Urothelium cell line (cell line): ENCODE results near the gene AGAP1.
A peak's percentile ranks its signal among the peaks of the same experiment; 100 is the strongest.

Experiments
- DNase-seq: peaks from one replicate; pipeline ENCODE4 v3.0.0; 2011; ENCODE audit warnings: low spot score, mixed read lengths
- FAIRE-seq: peaks from 2 replicates; lab custom pipeline; 2011; peaks lifted over from hg19 to GRCh38; lab: Jason Lieb, UNC

Gene AGAP1

DNA sequence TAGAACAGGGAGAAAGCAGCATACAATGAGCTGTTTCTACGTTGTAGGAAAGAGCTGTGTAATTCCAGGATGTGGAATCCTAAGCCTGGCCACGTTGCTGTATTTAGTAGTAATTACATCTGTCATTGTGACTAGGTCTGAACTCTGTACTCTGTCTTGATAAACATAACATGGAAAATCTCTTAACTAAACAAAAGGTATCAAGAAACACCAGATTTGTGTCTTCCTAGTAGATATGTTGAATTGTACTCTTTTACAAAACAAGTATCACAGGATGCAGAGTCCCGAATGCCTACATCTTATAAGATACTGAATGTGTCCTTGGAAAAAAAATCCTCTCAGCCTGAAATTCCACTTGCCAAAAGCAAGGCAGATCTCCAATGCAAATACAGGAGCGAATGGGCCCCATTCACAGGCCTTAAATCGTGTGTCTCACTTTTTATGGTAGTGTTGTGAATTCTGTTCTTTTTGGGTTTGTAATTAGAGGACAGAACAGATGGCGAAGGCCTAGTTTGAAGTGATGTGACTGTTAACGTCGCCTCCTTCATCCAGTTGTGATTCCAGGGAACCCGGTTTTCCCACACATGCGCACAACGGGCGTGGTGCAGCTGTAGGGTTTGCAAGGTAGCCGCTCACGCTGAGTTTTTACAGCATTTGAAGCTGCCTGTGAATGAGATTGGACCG, 427.8 kb downstream of the AGAP1 start:
- DNase-seq = no peak

DNA sequence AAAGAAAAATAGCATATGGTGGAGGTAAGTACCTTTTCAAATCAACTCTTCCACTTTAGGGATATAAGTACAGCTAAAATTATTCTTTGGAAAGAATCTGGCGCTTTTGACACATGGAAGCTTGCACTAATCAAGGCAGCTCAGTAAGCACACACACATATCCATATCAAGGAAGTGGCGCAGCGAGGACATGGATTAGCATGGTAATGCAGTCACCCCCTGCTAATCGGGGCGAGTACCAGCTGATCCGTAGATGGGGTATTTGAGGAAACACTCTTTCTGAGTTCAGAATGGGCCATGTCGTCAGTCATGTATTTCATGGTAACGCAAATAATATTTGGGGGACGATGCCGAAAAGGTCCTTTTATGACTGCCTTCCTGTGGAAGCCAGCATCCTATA, 429.0 kb downstream of the AGAP1 start:
- DNase-seq (no peak), FAIRE-seq (no peak)

More for the DNA sequence above, 427.8 kb downstream of the AGAP1 start:
- no peak for FAIRE-seq

DNA sequence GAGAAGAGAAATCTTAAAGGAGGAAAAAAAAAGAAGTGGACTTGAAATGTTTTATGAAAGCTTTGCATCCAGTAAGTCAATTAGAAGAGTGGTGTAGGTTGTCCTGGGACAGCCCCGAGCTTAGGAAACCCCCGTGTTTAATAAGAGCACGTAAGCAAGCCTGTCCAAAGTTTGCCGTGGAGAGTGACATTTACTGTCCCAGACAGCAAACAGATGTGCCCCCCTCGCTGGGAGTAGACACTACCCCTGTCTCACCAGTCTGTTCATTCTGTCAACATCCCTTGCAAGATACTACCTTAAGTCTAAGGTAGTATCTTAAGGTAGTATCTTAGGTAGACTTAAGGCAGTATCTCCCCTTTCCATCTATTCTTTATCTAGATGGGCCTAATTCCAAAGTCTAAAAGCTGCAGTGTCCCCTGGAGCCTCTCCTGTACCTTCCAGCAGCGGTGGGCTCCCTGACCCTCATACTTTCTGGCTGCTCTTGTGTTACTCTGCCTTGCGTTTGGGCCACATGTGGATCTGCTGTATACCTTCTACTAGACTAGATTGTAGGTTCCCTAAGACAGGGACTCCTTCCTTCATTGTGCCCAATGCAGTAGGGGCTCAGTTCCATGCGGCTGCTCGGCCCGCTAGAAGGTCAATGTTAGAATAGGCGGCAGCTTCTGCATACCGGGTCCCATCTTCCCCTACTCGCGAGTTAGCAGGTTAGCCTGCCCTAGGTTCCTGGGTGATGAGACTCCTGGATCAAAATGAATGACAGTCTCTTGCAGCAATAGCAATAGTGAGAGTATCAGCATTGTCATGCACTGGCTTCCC, 430.2 kb downstream of the AGAP1 start:
- FAIRE-seq (no peak), DNase-seq (no peak)

DNA sequence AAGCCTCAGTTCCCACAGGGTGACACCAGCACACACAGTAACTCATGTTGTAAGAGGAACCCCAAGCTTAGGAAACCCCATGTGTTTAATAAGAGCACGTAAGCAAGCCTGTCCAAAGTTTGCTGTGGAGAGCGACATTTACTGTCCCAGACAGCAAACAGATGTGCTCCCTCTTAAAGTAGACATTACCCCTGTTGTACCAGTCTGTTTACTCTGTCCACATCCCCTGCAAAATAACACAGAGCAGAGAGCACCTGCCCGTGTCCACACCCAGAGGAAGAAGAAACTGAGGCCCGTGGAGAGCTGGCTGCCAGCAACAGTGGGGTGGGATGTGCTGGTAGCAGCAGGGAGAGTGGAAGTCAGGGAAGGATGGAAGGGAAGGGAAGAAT, 430.8 kb downstream of the AGAP1 start:
- DNase-seq = no peak
- FAIRE-seq = no peak

DNA sequence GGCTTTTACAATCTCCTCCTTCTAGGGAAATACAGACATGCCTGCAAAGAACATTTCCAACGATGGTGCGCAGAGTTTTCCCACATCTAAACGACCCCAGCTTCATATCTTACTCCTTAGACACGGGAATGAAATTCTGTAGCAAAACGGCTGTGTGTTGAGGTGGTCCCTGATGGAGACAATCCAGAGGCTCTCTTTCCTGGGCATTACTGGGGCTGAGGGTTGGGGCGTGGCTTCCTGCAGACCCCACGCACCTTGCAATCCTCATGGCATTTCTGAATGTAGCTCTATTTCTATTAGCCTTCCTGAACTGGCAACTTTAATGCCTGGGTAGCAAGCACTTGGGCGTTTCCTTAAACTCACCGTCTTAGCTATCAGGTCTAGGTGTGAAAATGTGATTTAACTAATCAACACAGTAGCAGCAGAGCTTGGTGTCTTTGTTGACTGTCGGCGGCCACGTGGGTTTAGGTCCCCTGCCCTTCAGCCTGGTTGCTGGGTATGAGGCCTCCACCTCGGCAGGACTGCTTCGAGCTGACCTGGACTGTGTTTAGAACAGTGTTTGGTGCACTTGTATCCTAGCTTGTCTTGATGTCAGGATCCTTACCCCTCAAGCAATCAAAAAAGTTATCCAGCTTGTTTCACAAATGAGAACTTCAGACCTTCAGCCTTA, 431.5 kb downstream of the AGAP1 start:
- no peak for DNase-seq
- FAIRE-seq = no peak

DNA sequence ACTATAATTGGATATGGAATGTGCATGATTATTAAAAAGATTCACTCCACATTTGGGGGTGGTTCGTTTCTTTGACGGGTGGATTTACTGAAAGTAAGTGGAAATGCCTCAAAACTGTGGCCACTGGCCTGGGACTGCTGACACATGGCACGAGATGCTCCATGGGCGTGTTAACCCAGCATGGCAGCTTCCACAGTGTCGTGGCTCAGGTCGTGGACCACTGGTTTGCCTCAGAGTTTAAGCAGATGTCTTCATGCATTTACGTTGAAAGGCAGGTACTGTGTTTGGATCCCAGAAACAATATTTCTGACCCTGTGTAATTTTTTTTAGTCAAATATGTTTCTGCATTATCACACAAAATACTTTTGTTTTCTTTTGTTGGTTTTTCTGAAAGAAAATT, 432.4 kb downstream of the AGAP1 start:
- FAIRE-seq (no peak), DNase-seq (no peak)

DNA sequence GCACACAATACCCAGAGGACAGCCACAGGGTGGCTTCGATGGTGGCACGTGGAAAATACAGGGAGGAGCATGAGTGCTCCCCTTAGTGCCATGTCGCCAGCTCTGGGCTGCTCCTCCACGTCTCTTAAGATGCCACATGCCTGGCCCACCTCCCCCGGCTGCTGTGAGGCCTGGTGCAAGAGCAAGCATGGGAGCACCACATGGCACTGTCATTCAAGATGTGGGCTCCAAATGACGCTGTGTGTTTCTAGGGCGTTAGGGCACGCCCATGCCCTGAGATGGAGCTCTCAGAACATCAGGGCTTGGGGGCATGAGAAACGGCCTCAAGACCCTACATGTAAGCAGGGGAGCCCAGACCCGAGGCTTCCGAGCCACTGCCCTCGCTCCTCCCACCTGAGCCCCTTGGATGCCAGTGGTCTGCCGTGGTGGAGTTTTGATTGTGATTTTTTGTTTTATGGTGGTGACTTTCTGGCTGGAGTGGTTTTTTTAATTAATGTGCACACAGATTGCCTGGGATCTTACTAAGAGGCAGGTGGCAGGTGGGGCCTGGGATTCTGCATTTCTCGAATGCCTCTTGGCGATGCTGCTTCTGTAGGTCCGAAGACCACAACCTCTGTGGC, 435.0 kb downstream of the AGAP1 start:
- FAIRE-seq (no peak), DNase-seq (no peak)

DNA sequence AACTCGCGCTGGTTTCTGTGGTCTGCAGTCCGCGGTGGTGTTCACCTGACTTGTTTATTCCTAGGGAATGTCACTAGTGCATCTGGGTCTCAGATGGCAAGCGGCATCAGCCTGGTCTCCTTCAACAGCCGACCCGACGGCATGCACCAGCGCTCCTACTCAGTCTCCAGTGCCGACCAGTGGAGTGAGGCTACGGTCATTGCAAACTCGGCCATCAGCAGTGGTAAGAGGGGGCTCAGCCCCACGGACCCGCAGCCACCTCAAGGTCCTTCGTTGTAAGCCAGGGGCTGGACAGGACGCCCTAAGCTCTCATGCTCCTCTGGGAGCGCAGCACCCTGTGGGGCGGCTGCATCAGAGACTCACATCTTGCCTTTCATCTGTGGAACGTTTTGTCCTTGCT, 436.9 kb downstream of the AGAP1 start:
- no peak for FAIRE-seq

DNA sequence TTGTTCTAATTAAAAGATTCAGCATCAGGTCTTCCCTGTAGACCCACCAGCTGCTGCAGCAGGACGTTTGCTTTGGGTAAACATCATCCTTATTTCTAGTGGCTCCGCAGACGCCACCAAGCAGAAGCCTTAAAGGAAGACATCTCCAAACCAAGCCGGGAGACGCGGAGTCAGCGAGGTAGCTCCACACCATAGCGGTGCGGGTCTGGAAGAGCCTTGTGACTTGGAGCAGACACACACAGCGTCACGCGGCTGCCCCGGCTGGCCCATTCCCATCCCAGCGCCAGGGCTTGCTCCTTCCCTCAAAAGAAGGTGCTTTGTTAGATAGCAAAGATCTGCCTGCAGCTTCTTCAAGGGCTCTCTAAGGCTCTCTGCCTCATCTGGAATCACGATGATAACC, 437.8 kb downstream of the AGAP1 start:
- DNase-seq (no peak), FAIRE-seq (no peak)

More for the DNA sequence above, 436.9 kb downstream of the AGAP1 start:
- DNase-seq = no peak

DNA sequence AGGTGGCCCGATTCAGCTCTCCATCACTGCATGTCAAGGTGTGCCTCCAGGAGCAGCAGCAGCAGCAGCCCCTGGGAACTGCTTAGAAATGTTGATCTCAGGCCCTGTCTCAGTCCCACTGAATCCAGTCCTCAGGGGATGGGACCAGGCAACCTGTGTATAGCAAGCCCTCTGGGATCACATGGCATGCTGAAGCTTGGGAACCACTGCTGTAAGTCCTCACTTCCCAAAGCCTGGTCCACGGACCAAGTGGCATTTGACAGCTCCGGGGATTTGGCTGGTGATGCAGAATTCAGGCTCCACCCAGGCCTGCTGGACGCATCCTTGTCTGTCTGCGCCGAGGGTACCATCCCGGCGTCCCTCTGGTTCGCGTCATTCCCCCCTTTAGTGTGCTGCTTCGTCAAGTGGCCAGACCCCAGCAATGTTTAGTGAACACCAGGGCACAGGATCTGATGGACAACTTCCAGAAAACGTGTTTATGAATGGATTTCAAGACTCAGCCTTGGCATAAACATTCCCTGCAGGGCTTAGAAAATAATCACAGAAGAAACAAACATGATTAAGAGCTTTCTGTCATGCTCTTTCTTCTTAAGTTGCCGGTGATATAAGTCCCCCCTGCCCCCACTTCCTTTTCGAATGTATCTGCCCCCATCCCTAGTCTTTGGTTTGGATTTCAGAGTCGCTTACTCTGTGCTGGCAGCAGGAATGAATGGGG, 440.4 kb downstream of the AGAP1 start:
- FAIRE-seq (no peak), DNase-seq (no peak)

DNA sequence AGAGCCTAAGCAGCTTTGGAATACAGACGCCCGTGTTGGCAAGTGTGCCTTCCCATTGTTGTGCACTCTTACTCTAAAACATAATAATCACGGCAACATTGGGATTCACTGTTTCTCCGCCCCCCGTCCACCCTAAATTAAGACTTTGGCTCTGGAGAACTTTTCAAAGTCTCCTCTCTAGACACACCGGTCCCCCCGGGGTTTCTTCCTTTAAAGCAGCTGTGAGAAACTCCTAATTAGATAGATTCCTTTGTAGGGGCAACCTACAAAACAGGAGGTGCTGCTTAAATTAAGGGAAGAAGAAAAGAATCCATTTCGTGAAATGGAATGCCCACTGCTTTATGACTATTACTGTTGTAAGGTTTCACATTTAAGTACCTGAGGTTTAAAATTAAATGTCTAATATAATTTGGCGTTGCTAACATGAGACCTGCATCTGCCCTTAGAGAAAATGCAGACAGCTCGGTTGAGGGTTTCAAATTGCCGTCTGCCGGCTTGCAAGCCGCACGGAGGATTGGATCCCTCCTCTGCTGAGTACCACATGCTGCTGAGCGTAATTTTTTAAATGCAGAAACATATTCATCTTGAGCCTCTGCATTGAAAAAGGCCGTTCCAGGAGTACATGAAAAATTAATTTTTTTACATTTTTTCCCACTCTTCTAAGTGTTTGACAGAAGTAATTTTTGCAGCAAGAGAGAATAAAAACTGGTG, 441.1 kb downstream of the AGAP1 start:
- FAIRE-seq (no peak), DNase-seq (no peak)

DNA sequence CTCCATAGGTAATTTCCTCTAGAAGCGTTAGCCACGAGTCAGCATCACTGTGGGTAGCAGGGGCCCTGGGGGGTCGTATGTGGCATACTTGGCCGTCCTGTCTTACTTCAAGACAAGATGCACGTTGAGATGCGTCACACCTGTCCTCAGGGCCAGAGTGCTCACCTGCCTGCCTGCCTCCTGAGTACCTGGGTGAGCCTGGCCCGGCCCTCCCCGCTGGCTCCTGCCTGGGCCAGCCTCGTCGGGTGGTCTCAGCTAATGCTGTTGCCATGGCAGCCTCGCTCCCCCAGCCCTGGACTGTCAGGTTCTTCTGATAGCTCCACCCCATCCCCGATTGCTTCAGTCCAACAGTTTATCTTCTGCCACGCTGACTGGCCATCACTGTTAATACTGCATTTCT, 441.9 kb downstream of the AGAP1 start:
- DNase-seq (no peak), FAIRE-seq (no peak)

DNA sequence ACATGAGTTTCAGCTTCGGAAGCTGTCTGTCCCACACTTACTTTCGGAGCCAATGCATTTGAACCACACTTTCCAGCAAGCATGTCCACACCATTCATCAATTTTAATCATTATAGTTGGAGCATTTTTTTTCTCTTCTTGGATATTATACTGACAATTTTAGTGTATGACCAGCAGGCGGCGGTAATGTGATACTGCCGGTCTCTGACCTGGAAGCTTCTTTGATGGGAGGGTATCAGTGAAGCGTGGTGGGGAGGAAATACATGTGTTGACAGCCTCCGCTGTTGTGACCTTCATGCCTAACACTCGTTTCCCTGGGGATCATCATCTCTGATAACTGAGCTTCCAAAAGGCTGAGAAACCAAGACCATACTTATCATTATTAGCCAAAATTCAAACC, 442.6 kb downstream of the AGAP1 start:
- DNase-seq (no peak), FAIRE-seq (no peak)

DNA sequence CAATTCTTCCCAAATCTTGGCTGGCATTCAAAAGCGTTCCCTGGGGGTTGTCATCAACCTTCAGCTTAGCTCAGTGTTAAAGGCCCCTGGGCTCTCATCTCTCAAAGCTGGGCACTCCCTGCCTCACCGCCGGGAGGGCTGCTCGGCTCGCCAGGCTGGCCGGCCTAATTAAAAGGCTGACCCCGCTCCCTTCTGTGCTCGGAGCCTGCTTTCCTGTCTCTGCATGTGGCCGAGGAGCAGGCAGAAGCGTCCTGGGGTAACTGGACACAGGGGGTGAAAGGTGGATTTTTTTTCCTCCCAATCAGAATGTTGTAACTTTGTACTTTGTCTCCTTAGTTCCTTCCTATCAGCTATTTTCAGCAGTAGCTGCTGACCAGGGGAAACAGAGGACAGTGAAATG, 443.2 kb downstream of the AGAP1 start:
- FAIRE-seq (no peak), DNase-seq (no peak)

DNA sequence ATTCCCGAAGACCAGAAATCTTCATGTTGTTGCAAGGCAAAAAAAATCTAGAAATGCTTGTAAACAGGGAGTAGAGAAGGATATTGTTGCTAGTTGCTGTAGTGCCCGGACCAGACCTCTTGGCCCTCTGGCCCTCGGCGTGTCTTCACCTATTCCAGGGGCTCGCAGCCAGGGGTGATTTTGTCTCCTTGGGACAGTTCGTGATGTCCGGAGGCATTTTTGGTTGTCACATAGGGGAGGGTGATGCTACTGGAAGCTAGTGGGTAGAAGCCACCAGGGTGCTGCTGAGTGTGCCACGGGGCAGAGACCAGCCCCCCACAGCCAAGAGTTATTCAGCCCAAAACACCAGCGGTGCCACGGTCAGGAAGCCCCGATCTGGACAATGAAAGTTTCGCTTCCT, 443.7 kb downstream of the AGAP1 start:
- DNase-seq (no peak), FAIRE-seq (no peak)

DNA sequence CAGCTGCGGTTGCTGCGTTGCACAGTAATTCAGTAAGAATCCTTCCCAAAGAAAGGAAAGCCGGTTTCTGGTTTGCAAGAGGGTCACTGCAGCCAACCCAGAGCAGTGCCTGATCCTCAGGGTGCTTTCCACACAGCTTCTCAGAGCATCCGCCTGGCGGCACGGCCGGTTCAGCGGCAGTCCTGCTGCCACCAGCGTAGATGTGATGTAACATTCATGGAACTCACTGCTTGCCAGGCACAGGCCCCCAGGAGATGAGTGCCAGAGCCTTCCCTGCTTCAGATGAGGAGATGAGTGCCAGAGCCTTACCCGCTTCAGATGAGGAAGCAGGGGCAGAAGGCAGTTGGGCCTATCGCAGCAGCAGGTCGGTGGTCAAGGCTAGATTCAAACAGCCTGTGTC, 444.1 kb downstream of the AGAP1 start:
- FAIRE-seq = no peak
- DNase-seq = no peak

DNA sequence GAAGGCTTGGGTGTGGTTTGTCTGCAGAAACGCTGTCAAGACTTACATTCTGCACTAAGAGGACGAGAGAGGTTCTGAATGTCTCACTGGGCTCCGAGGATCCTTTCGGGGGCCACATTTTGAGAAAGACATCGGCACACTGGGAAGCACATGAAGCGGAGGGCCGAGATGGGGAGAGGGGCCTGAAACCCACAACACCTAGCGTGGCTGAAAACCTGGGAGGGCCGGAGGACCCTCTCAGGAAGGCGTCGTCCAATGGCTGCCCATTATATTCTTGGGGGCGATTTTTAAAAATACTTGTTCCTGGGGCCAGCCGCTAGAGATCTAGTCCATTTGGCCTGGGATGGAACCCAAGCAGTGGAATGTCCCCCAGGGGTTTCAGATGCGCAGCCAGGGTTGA, 444.8 kb downstream of the AGAP1 start:
- DNase-seq (no peak), FAIRE-seq (no peak)

DNA sequence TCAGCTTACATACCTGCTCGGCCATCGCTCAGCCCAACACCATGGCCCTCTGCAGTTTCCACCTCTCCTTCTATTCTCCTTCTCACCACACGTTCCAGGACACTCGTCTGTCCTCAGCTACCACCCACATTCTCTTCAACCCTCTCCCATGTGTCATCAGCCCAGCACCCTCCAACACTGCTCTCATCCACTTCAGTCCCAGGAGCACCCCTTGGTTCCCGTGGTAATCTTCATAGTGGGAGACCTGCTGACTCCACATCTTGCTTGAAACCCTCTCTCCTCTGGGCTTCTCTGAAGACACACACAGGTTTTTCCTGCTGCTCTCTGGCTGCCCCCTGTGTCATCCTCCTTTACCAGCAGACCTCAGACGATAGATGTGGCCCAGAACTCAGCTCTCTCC, 445.6 kb downstream of the AGAP1 start:
- DNase-seq (no peak), FAIRE-seq (no peak)

DNA sequence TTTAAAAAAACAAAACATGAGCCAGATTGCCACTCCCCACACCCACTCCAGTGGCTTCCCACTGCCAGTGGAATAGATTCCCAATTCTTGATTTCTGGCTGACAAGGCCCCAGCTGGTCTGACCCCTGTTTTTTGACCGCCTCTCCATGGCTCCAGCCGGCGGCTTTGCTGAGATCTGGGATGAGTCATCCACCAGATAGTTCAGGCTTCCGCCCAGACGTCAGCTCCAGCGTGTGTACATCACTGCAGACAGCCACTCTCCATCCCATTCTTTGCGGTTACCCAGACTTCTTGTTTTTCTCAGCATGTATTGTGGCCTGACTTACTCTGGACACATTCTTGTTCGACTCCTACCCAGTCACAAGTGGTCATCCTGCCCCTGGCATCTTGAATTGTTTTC, 446.5 kb downstream of the AGAP1 start:
- FAIRE-seq (peak; percentile 17), DNase-seq (peak; percentile 94)

DNA sequence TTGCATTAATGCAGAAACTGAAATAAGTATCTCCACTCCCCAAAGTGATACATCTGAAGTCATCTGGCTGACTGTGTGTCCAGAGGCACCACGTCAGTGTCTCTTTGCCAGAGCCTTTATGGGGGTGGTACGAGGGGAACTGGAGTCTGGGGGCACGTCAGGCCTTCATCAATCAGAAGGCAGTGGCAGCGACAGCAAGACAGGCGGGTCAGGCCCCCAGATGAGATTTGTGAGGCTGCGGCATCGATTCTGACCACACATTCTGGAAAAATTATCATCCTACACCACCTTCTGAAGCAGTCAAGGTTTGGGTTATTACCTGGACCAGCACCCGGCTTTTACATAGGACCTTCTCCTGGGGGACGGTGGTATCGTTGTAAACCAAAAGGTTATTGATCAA, 450.7 kb downstream of the AGAP1 start:
- no peak for FAIRE-seq
- no peak for DNase-seq
